WTC11 (cell line): ENCODE data around the gene IGFBP7. TPM values are rescaled to one million over a fixed set of nuclear protein-coding genes. Genes with fewer than 3 reads are reported as not detected.
A peak's percentile ranks its signal among the peaks of the same experiment; 100 is the strongest.

Experiments
- ATAC-seq: fragments of 200-7000 bp; cut with Tn5 transposase; 2 replicates; pipeline ENCODE4 v1.10.0; 2021; ENCODE audit warnings: mild to moderate bottlenecking, moderate library complexity
- CTCF ChIA-PET: fragments of 300-600 bp; sonication (Branson Sonifier 250); formaldehyde crosslinking; loops from one replicate; lab custom pipeline; 2021; ENCODE audit warnings: antibody characterized with exemption; lab: Charles Lee
- POLR2A ChIA-PET: fragments of 350-600 bp; sonication (Branson Sonifier 250); formaldehyde crosslinking; loops from one replicate; lab custom pipeline; 2021; ENCODE audit warnings: antibody characterized with exemption; lab: Charles Lee
- DNase-seq: peaks from one replicate; pipeline ENCODE4 v3.0.0; 2021; ENCODE audit warnings: low spot score
- H3K27ac Mint-ChIP-seq: 2 replicates; pipeline ENCODE4 v1.8.0; 2021; ENCODE audit warnings: mixed read lengths
- H3K27me3 Mint-ChIP-seq: 2 replicates; pipeline ENCODE4 v1.8.0; 2021; ENCODE audit warnings: low read depth, mild to moderate bottlenecking, moderate library complexity, mixed read lengths
- H3K36me3 Mint-ChIP-seq: 2 replicates; pipeline ENCODE4 v1.8.0; 2021; ENCODE audit warnings: mixed read lengths
- H3K4me1 Mint-ChIP-seq: 2 replicates; pipeline ENCODE4 v1.8.0; 2022; ENCODE audit warnings: mixed read lengths
- H3K4me3 Mint-ChIP-seq: 2 replicates; pipeline ENCODE4 v1.8.0; 2021; ENCODE audit warnings: mild to moderate bottlenecking, moderate library complexity, mixed read lengths
- H3K9me3 Mint-ChIP-seq: 2 replicates; pipeline ENCODE4 v1.8.0; 2021; ENCODE audit warnings: mixed read lengths
- ATF2 ChIP-seq: sonication (generic); formaldehyde crosslinking; IDR thresholded peaks from 2 replicates; pipeline ENCODE4 v1.8.1; 2022; ENCODE audit warnings: low read depth, missing genetic modification reagents, borderline replicate concordance
- CREB1 ChIP-seq: sonication (generic); formaldehyde crosslinking; IDR thresholded peaks from 2 replicates; pipeline ENCODE4 v1.8.0; 2023; ENCODE audit warnings: mild to moderate bottlenecking, missing genetic modification reagents
- E2F4 ChIP-seq: sonication (generic); formaldehyde crosslinking; IDR thresholded peaks from 2 replicates; pipeline ENCODE4 v1.8.1; 2022; ENCODE audit warnings: low read depth, mild to moderate bottlenecking, moderate library complexity, missing genetic modification reagents, borderline replicate concordance
- E2F5 ChIP-seq: sonication (generic); formaldehyde crosslinking; IDR thresholded peaks from 2 replicates; pipeline ENCODE4 v1.8.1; 2022; ENCODE audit warnings: mild to moderate bottlenecking, moderate library complexity, missing genetic modification reagents
- GTF2I ChIP-seq: fragments of 250-450 bp; sonication (Bioruptor Pico); conservative IDR thresholded peaks from 2 replicates; pipeline ENCODE4 v1.4.0; 2021; ENCODE audit warnings: mild to moderate bottlenecking
- HMGA2 ChIP-seq: fragments of 250-450 bp; sonication (Bioruptor Pico); IDR thresholded peaks from 2 replicates; pipeline ENCODE4 v1.4.0; 2021; ENCODE audit warnings: mild to moderate bottlenecking, moderate library complexity
- HMGXB4 ChIP-seq: sonication (generic); formaldehyde crosslinking; IDR thresholded peaks from 2 replicates; pipeline ENCODE4 v1.8.1; 2023; ENCODE audit warnings: mild to moderate bottlenecking, moderate library complexity, missing genetic modification reagents
- JUN ChIP-seq: sonication (generic); formaldehyde crosslinking; IDR thresholded peaks from 2 replicates; pipeline ENCODE4 v1.8.0; 2023; ENCODE audit warnings: mild to moderate bottlenecking, missing genetic modification reagents
- NR3C1 ChIP-seq: sonication (generic); formaldehyde crosslinking; conservative IDR thresholded peaks from 2 replicates; pipeline ENCODE4 v1.8.1; 2023; ENCODE audit warnings: low read depth, mild to moderate bottlenecking, missing genetic modification reagents
- OVOL2 ChIP-seq: fragments of 250-450 bp; sonication (Bioruptor Pico); IDR thresholded peaks from 2 replicates; pipeline ENCODE4 v1.9.0; 2021; ENCODE audit warnings: mild to moderate bottlenecking, borderline replicate concordance
- PREB ChIP-seq: sonication (generic); formaldehyde crosslinking; IDR thresholded peaks from 2 replicates; pipeline ENCODE4 v1.8.1; 2022; ENCODE audit warnings: mild to moderate bottlenecking, missing genetic modification reagents, moderate library complexity, borderline replicate concordance
- SMAD3 ChIP-seq: sonication (generic); formaldehyde crosslinking; IDR thresholded peaks from 2 replicates; pipeline ENCODE4 v1.8.0; 2022; ENCODE audit warnings: missing genetic modification reagents, mild to moderate bottlenecking, borderline replicate concordance
- SP1 ChIP-seq: sonication (generic); formaldehyde crosslinking; conservative IDR thresholded peaks from 2 replicates; pipeline ENCODE4 v1.8.1; 2022; ENCODE audit warnings: missing genetic modification reagents
- TCF7 ChIP-seq: sonication (generic); formaldehyde crosslinking; IDR thresholded peaks from 2 replicates; pipeline ENCODE4 v1.8.0; 2022; ENCODE audit warnings: mild to moderate bottlenecking, low read depth, missing genetic modification reagents, moderate library complexity
- ZBTB43 ChIP-seq: sonication (generic); formaldehyde crosslinking; IDR thresholded peaks from 2 replicates; pipeline ENCODE4 v1.8.1; 2023; ENCODE audit warnings: mild to moderate bottlenecking, missing genetic modification reagents
- ZMAT4 ChIP-seq: fragments of 250-450 bp; sonication (Bioruptor Pico); IDR thresholded peaks from 2 replicates; pipeline ENCODE4 v1.9.0; 2021; ENCODE audit warnings: mild to moderate bottlenecking
- ZNF121 ChIP-seq: sonication (generic); formaldehyde crosslinking; IDR thresholded peaks from 2 replicates; pipeline ENCODE4 v1.8.0; 2023; ENCODE audit warnings: missing genetic modification reagents
- ZNF317 ChIP-seq: sonication (generic); formaldehyde crosslinking; IDR thresholded peaks from 2 replicates; pipeline ENCODE4 v1.8.1; 2023; ENCODE audit warnings: low read depth, mild to moderate bottlenecking, moderate library complexity, missing genetic modification reagents, borderline replicate concordance
- ZNF423 ChIP-seq: fragments of 250-450 bp; sonication (Bioruptor Pico); IDR thresholded peaks from 2 replicates; pipeline ENCODE4 v2.1.2; 2022; ENCODE audit warnings: mild to moderate bottlenecking, moderate library complexity
- ZNF425 ChIP-seq: fragments of 250-450 bp; sonication (Bioruptor Pico); conservative IDR thresholded peaks from 2 replicates; pipeline ENCODE4 v1.9.0; 2021; ENCODE audit warnings: mild to moderate bottlenecking
- total RNA-seq: library from RNA; stranded (reverse); gene quantifications from 3 replicates; pipeline ENCODE4 v1.2.3, GENCODE V29; 2021

IGFBP7 gene
- total RNA-seq, 1 experiment from 2014 or later: 1.4 TPM

GRCh38 chr4:57114973-57115372, 4.8 kb upstream of the IGFBP7 start (continued):
- TF ChIP-seq ZNF425: no peak
- TF ChIP-seq E2F5 (CRISPR knock-in tag): no peak
- no peak for TF ChIP-seq ATF2 (CRISPR knock-in tag)

- peaks cover 25% of the 10 kb centered on the region for H3K4me1 Mint-ChIP-seq
- H3K9me3 Mint-ChIP-seq: no peaks in the 10 kb centered on the region
- peaks cover 47% of the 10 kb centered on the region for H3K27me3 Mint-ChIP-seq
- H3K27ac Mint-ChIP-seq: no peak overlapping the region
- POLR2A ChIA-PET: no interaction called here
- ATAC-seq (no peak), DNase-seq (no peak)
- TF ChIP-seq GTF2I: no peak
- no peak for TF ChIP-seq NR3C1 (CRISPR knock-in tag)
- TF ChIP-seq SMAD3 (CRISPR knock-in tag): no peak
- TF ChIP-seq JUN: no peak
- no peak for TF ChIP-seq ZNF121 (CRISPR knock-in tag)
- TF ChIP-seq CREB1 (CRISPR knock-in tag): no peak
- no peak for TF ChIP-seq TCF7 (CRISPR knock-in tag)
- TF ChIP-seq SP1 (CRISPR knock-in tag): no peak
- no peak for TF ChIP-seq HMGXB4
- no peak for TF ChIP-seq ZNF423 (CRISPR knock-in tag)
- no peak overlapping the region for H3K4me3 Mint-ChIP-seq
- H3K36me3 Mint-ChIP-seq: no peaks in the 10 kb centered on the region
- CTCF ChIA-PET: interaction anchor here (1.0 to 2.1 kb wide), 2 partner anchors 75 to 77 kb away, joined by 3 to 7 read pairs; no protein-coding TSS in a partner anchor
Measured at GRCh38 chr4:57113870-57114269, 3.7 kb upstream of the IGFBP7 start.

GRCh38 chr4:57110640-57111511, 691 bp upstream of the IGFBP7 start:
- POLR2A ChIA-PET: no interaction called here
- Mint-ChIP-seq H3K36me3 (no peaks in the 10 kb centered on the region), H3K27me3 (peaks cover 75% of the 10 kb centered on the region), H3K4me1 (peaks cover 25% of the 10 kb centered on the region), H3K9me3 (no peaks in the 10 kb centered on the region), H3K27ac (0 out of 2 replicates have a peak overlapping the region, but pooled peaks have one; percentile 9), H3K4me3 (peak overlapping the region; percentile 93)
- CTCF ChIA-PET: interaction anchor here (0.7 to 1.5 kb wide), 4 partner anchors 9 to 80 kb away, joined by 3 to 6 read pairs (median 4); no protein-coding TSS in a partner anchor
- peak; percentile 26 for DNase-seq
- peak; percentile 68 for ATAC-seq
- TF ChIP-seq ZNF423 (CRISPR knock-in tag) (no peak), PREB (CRISPR knock-in tag) (no peak), GTF2I (no peak), ZNF317 (CRISPR knock-in tag) (no peak), OVOL2 (CRISPR knock-in tag) (no peak), ZMAT4 (CRISPR knock-in tag) (no peak), ZBTB43 (CRISPR knock-in tag) (no peak), HMGA2 (CRISPR knock-in tag) (no peak), E2F4 (CRISPR knock-in tag) (no peak)
